Measurements from ENCODE around the gene ATP10B.

ATP10B gene

DNA sequence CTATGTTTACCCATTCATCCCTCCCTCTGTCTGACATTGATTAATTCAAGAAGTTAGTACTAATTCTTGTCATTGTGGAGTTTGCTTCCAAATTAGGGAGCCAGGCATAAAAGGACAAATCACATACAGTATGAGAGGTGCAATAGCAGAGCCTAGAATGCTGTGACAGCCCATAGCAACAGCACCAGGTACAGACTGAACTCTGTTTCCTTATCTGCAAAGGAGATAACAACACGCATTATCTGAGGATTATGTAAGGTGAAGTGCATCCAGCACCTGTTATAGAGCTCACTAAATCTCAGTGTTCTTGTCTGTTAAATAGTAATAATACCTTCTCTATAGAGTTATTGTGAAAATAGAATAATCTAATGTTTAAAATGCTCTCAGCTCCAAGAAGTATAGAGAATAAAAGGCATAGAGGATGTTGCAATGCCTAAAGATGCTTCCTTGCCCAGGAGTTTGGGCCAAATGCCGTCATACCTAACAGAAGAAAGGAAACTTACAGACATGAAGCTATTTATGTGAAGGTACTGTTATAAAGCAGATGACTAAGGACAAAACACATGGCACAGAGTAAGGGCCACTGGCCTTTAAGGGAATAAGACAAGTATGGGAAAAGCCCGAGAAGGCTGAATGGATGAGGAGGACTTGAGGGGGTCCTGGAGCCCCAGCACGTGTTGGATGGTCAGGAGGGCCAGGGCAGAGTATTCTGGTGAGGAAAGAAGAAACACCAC lies 214.5 kb downstream of the ATP10B start:
- DNase-seq (ENCODE audit: low spot score) = no peak

DNA sequence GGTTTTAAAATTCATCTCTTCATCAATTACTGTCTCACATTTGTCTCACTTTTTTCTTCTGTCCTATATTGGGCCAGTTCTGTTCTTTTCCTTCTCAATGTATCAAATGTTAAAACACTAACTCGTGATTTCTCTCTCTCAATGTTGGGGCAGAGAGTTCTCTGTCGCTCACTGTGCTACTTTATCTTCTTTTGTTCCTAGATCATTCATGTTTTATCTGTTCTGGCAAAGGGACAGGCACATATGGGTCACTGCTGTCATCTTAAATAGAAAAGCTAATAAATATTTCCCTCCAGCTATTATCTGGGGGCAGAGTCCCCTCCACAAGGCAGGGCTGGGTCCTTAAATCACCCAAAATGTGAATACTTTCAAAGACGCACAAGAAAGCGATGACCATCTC lies 216.3 kb downstream of the ATP10B start:
- no peak for DNase-seq (ENCODE audit: low spot score)

DNA sequence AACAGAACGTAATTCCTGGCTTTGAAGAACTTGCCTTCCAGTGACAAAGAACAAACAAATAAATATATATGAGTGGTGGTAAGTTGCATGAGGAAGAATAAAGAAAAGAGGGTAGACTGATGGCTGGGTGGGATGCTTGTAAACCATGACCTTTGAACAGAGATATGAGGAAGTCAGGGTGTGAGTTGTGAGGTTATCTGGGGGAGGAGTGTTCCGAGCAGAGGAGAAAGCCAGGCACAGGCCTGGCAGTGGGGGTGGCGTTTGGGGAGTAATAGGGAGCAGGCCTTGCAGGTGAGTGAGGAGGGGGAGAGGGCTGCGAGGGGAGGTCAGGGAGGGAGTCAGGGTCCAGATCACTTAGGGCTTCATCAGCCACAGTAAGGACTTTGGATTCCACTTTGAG lies 217.0 kb downstream of the ATP10B start:
- no peak for DNase-seq (ENCODE audit: low spot score)

DNA sequence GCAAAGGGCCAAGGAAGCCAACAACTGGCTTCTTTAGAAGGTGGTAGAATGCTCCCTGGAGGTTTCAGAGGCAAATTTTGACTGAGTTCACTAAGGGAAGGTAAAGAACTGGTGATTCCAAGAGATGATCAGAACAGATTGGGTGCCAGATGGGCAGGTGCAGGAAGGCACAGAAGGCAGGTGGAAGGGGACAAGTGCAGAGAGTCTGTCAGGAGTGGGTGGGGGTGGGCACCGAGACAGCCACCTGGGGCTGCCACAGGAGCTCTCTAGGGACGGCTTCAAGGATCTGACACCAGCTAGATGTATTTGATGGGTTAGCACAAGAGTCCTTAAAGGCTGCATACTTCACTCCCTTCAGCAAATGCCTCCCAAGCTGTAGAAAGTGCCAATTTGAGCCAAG lies 223.0 kb downstream of the ATP10B start:
- no peak for DNase-seq (ENCODE audit: low spot score)

GRCh38 chr5:160628619-160628968 lies 223.4 kb downstream of the ATP10B start:
- DNase-seq (ENCODE audit: low spot score) = no peak

GRCh38 chr5:160627921-160628618 lies 223.9 kb downstream of the ATP10B start:
- no peak for DNase-seq (ENCODE audit: low spot score)

DNA sequence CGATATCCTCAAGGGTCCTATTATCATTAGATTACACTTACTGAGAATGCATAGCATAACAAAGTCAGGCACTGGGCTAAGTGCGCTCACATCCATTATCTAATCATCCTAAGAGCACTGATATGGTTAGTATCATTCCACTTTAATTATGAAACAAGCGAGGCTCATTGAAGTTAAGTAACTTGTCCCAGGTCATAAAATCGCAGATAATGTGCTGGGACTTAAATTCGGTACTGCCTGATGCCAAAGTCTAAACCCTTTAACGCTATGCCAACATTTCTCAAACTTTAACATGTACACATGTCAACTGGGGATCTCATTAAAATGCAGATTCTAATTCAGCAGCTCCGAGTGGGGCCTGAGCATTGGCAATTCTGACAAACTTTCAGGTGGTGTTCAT lies 225.7 kb downstream of the ATP10B start:
- no peak for DNase-seq (ENCODE audit: low spot score)

GRCh38 chr5:160621526-160621925 lies 230.5 kb downstream of the ATP10B start:
- DNase-seq (ENCODE audit: low spot score) = no peak

DNA sequence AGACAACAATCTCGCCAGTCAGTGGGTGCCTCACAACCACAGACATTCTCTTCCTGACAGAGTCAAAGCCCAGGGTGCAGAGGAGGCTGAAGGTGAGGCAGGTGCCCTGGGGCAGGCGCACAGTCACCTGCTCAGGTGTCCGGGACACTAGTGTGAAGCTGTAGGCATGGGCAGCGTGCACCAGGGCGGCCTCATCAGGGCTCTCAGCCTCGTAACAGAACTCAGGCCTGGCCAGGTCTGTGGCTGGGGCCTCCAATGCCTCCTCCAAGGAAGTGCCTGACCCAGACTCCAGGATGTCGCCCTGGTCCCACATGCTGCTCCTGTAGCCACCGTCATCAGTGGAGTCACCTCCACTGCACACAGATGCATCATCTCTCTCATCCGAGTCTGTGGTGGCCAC lies 231.6 kb downstream of the ATP10B start:
- no peak for DNase-seq (ENCODE audit: low spot score)

GRCh38 chr5:160619381-160619780 lies 232.6 kb downstream of the ATP10B start:
- no peak for DNase-seq (ENCODE audit: low spot score)

DNA sequence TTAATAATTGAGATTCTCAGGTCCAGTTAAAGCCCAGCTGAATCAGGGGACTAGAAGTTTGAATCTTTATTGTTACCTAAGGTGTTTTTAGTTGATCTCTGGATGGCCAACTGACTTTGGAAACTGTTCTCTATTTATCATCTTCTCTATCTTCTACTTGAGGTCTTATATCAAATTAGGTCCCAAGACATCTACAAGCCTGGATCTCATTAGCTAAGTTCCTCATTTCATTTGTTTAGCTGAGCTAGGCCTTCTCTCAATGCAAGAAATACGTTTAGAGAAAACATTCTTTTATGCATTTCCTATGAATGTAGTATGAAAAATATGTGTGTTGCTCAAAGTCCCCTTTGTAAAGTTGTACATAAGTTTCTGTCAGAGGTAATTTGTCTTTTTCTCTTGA lies 233.7 kb downstream of the ATP10B start:
- DNase-seq (ENCODE audit: low spot score) = no peak

- no peak for DNase-seq (ENCODE audit: low spot score)
These were observed 235.1 kb downstream of the ATP10B start for GRCh38 chr5:160616712-160617497.

DNA sequence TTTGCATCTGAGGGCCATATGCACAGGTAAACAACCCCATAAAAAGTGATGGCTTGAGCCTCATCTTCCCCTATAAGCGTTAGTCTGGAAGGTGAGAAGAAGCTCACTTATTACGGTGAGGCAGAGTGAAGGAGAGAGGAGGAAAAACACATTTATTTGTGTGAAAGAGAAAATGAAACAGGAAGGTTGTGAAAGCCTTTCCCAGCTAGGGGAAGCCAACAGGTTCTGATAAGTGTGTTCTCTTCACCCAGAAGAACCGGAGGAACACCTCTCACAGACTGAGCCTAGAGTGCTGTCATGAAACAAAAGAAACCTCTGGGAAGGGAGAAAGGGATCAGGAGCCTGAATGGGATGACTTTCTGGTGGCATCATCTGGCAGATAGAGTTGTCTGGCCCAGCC lies 237.9 kb downstream of the ATP10B start:
- no peak for DNase-seq (ENCODE audit: low spot score)

DNA sequence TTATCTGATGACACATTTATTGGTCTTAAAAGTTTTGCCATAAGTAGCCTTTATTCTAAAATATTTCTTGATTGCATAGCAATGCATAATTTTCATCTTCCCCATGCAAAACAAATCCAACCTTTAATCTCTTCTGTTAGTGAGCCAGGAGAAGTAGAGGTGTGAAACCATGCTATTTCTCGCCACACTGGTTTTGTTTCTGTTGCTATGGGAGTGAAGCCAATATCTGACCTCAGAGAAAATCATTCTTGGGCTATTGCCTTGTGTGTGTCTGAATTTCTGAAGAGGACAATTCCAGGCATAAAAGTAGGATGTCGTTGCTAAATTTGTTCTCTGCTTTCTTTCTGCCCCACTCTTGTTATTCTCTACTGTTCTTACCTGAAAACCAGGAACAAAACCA lies 246.7 kb downstream of the ATP10B start:
- DNase-seq (ENCODE audit: low spot score) = no peak

- no peak for DNase-seq (ENCODE audit: low spot score)
These were observed 247.5 kb downstream of the ATP10B start for GRCh38 chr5:160604484-160604883.

GRCh38 chr5:160602744-160603143 lies 249.3 kb downstream of the ATP10B start:
- DNase-seq (ENCODE audit: low spot score) = no peak

GRCh38 chr5:160601046-160601445 lies 251.0 kb downstream of the ATP10B start:
- no peak for DNase-seq (ENCODE audit: low spot score)

- DNase-seq (ENCODE audit: low spot score) = no peak
These were observed 278.7 kb downstream of the ATP10B start for GRCh38 chr5:160573318-160573717.

GRCh38 chr5:160567031-160567705 lies 284.8 kb downstream of the ATP10B start:
- no peak for DNase-seq (ENCODE audit: low spot score)

DNA sequence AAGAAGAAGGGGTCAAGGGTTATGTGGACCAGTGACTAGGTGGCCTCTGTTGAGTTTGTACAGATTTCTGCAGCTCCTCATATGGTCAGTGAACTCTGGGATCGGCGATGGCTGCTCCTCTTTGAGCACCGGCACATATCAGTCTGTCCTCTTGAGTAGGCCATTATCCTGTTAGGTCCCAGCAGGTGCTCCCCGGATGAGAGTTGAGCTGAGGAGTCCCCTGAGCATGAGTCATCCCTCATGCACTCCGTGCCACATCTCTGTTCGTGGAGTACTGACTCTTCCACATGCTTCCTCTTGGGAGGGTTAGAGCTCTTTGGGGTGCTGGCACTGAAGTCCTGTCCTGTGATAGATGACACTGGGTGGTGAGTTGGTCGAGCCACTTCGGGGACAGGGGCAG lies 286.6 kb downstream of the ATP10B start:
- DNase-seq (ENCODE audit: low spot score) = no peak

- DNase-seq (ENCODE audit: low spot score) = no peak
These were observed 295.2 kb downstream of the ATP10B start for GRCh38 chr5:160556846-160557245.

GRCh38 chr5:160555971-160556631 lies 295.9 kb downstream of the ATP10B start:
- DNase-seq (ENCODE audit: low spot score) = no peak

All from hematopoietic multipotent progenitor cell treated with erythropoietin and hydrocortisone succinate and interleukin-3 and kit ligand, for 17 days (in vitro differentiated cells).